OCI-M2 (cell line): ENCODE data around the gene ARHGEF11.

Source experiments
- DNase-seq: peaks from one replicate; lab custom pipeline; 2025; ENCODE audit not compliant: unreplicated experiment; lab: John Stamatoyannopoulos, UW

ARHGEF11 gene

GRCh38 chr1:156956333-156956732 is 89.2 kb downstream of the ARHGEF11 start:
- DNase-seq, result no peak

GRCh38 chr1:156953571-156953970 is 92.0 kb downstream of the ARHGEF11 start:
- DNase-seq, result no peak

- DNase-seq, result no peak
Observed at GRCh38 chr1:156951371-156951770, 94.2 kb downstream of the ARHGEF11 start.

GRCh38 chr1:156949127-156949526 is 96.4 kb downstream of the ARHGEF11 start:
- DNase-seq, result no peak

GRCh38 chr1:156948708-156949107 is 96.8 kb downstream of the ARHGEF11 start:
- no peak for DNase-seq

- DNase-seq, result no peak
Observed at GRCh38 chr1:156947818-156948525, 97.6 kb downstream of the ARHGEF11 start.

GRCh38 chr1:156947127-156947526 is 98.4 kb downstream of the ARHGEF11 start:
- no peak for DNase-seq

GRCh38 chr1:156945881-156946661 is 99.5 kb downstream of the ARHGEF11 start:
- DNase-seq, result no peak

- no peak for DNase-seq
Observed at GRCh38 chr1:156944848-156945247, 100.7 kb downstream of the ARHGEF11 start.

GRCh38 chr1:156944268-156944667 is 101.3 kb downstream of the ARHGEF11 start:
- no peak for DNase-seq

GRCh38 chr1:156943756-156944155 is 101.8 kb downstream of the ARHGEF11 start:
- no peak for DNase-seq

GRCh38 chr1:156942576-156942975 is 103.0 kb downstream of the ARHGEF11 start:
- DNase-seq, result no peak

GRCh38 chr1:156942176-156942575 is 103.4 kb downstream of the ARHGEF11 start:
- DNase-seq, result no peak

GRCh38 chr1:156941675-156942074 is 103.9 kb downstream of the ARHGEF11 start:
- no peak for DNase-seq

GRCh38 chr1:156939786-156940334 is 105.7 kb downstream of the ARHGEF11 start:
- DNase-seq, result no peak

GRCh38 chr1:156938813-156939212 is 106.7 kb downstream of the ARHGEF11 start:
- no peak for DNase-seq

GRCh38 chr1:156937883-156938282 is 107.7 kb downstream of the ARHGEF11 start:
- no peak for DNase-seq

- DNase-seq, result no peak
Observed at GRCh38 chr1:156936721-156937220, 108.8 kb downstream of the ARHGEF11 start.

GRCh38 chr1:156936191-156936590 is 109.4 kb downstream of the ARHGEF11 start:
- DNase-seq, result no peak

GRCh38 chr1:156935505-156936128 is 109.9 kb downstream of the ARHGEF11 start:
- DNase-seq, result no peak

GRCh38 chr1:156933136-156933535 is 112.4 kb downstream of the ARHGEF11 start:
- DNase-seq, result no peak
